ENCODE data around the gene AMOT. TPM values are rescaled to one million over a fixed set of nuclear protein-coding genes. Genes with fewer than 3 reads are reported as not detected.
A peak's percentile ranks its signal among the peaks of the same experiment; 100 is the strongest.

AMOT gene
- total and polyA plus RNA-seq, 10 of the 15 experiments (the other 5 are each of a cell fraction or from before 2014, with no cell fraction given) = 0.92 to 14.5 (median 2.9) TPM

- TF ChIP-seq ASH2L (IDR thresholded peaks at IDR 0.05; ENCODE audit: borderline replicate concordance, low read depth) = no peak
- no peak for TF ChIP-seq IRF5 (IDR thresholded peaks at IDR 0.05; ENCODE audit: borderline replicate concordance)
- TF ChIP-seq CHD2 (IDR thresholded peaks at IDR 0.05; ENCODE audit: borderline replicate concordance, low read depth, low read length) = 0 out of 2 replicates have a peak, but pooled peaks have one; percentile 33
- TF ChIP-seq KDM1A (IDR thresholded peaks at IDR 0.05; ENCODE audit: borderline replicate concordance) = no peak
- no peak for TF ChIP-seq GATAD2B (conservative IDR thresholded peaks at IDR 0.05; ENCODE audit: low read depth)
- no peak for TF ChIP-seq MEF2A (IDR thresholded peaks at IDR 0.05; ENCODE audit: insufficient read depth, low read depth, low read length)
- no peak for TF ChIP-seq SUZ12 (IDR thresholded peaks at IDR 0.05; ENCODE audit: unreplicated experiment)
- TF ChIP-seq MYC (IDR thresholded peaks at IDR 0.05; ENCODE audit: insufficient read depth, insufficient read length, insufficient replicate concordance, low read length, severe bottlenecking) = no peak
- TF ChIP-seq POLR2AphosphoS2 (IDR thresholded peaks at IDR 0.05; ENCODE audit: low read depth, low read length) = no peak
- TF ChIP-seq NR2C1 (IDR thresholded peaks at IDR 0.05) = no peak
- no peak for TF ChIP-seq ZNF207 (IDR thresholded peaks at IDR 0.05; ENCODE audit: borderline replicate concordance)
- no peak for TF ChIP-seq HDAC6 (IDR thresholded peaks at IDR 0.05; ENCODE audit: unreplicated experiment)
- no peak for TF ChIP-seq REST (IDR thresholded peaks at IDR 0.05; ENCODE audit: low read depth, low read length)
- TF ChIP-seq ZNF217 (IDR thresholded peaks at IDR 0.05) = no peak
- no peak for TF ChIP-seq E4F1 (IDR thresholded peaks at IDR 0.05; ENCODE audit: borderline replicate concordance, partially characterized antibody)
- TF ChIP-seq BRCA1 (IDR thresholded peaks at IDR 0.05; ENCODE audit: low read depth, low read length) = no peak
- peak; percentile 90 for TF ChIP-seq PBX3 (IDR thresholded peaks at IDR 0.05; ENCODE audit: insufficient replicate concordance, low read depth, low read length)
- peak; percentile 32; the same call in 1 of the 2 replicates for TF ChIP-seq NFYB (IDR thresholded peaks at IDR 0.05; ENCODE audit: insufficient read depth, low read depth, low read length)
- no peak for TF ChIP-seq RAD51 (IDR thresholded peaks at IDR 0.05)
- no peak for TF ChIP-seq SREBF2 (IDR thresholded peaks at IDR 0.05; ENCODE audit: low read length)
- no peak for TF ChIP-seq FOXK2 (IDR thresholded peaks at IDR 0.05)
- no peak for TF ChIP-seq SRF (IDR thresholded peaks at IDR 0.05; ENCODE audit: low read depth in 2 of 2, low read length in 2 of 2)
These were observed 636 bp upstream of the AMOT start (continued) for GRCh38 chrX:112841114-112841819.
